Loucy (cell line): ENCODE data around the gene KRT39.

Source experiments
- CTCF ChIP-seq: fragments of 200-600 bp; sonication (generic); conservative IDR thresholded peaks from 2 replicates; pipeline ENCODE4 v1.5.1; 2014; ENCODE audit warnings: mild to moderate bottlenecking, antibody characterized with exemption, low read length
- EZH2phosphoT487 ChIP-seq: fragments of 200-600 bp; IDR thresholded peaks from 2 replicates; pipeline ENCODE4 v1.6.1; 2018; ENCODE audit warnings: antibody characterized with exemption, mild to moderate bottlenecking, moderate library complexity, borderline replicate concordance

GRCh38 chr17:40915721-40916256 lies 51.0 kb downstream of the KRT39 start:
- no peak for TF ChIP-seq CTCF
- no peak for TF ChIP-seq EZH2phosphoT487
